Smooth muscle cell (in vitro differentiated cells): ENCODE measurements around the gene SLC43A3. TPM values are rescaled to one million over a fixed set of nuclear protein-coding genes. Genes with fewer than 3 reads are reported as not detected.

Experiments
- DNase-seq: peaks from one replicate; lab custom pipeline; 2025; ENCODE audit not compliant: unreplicated experiment; lab: John Stamatoyannopoulos, UW
- H2AFZ ChIP-seq: fragments of 200-600 bp; sonication (generic); 2 replicates; pipeline ENCODE4 v1.6.0; 2016; ENCODE audit warnings: antibody characterized with exemption, low read depth, mild to moderate bottlenecking
- H3F3A ChIP-seq: fragments of 200-600 bp; sonication (generic); 2 replicates; pipeline ENCODE4 v1.6.0; 2017; ENCODE audit warnings: antibody characterized with exemption, low read depth
- H3K27ac ChIP-seq: fragments of 200-600 bp; sonication (generic); 2 replicates; pipeline ENCODE4 v1.5.1; 2016; ENCODE audit warnings: low read depth, mild to moderate bottlenecking
- H3K27me3 ChIP-seq: fragments of 200-600 bp; sonication (generic); 2 replicates; pipeline ENCODE4 v1.6.1; 2016; ENCODE audit warnings: low read depth, mild to moderate bottlenecking
- H3K36me3 ChIP-seq: fragments of 200-600 bp; sonication (generic); 2 replicates; pipeline ENCODE4 v1.5.1; 2016; ENCODE audit warnings: low read depth
- H3K4me1 ChIP-seq: fragments of 200-600 bp; sonication (generic); 2 replicates; pipeline ENCODE4 v1.5.1; 2016; ENCODE audit warnings: low read depth
- H3K4me2 ChIP-seq: fragments of 200-600 bp; sonication (generic); 2 replicates; pipeline ENCODE4 v1.6.0; 2016; ENCODE audit warnings: mild to moderate bottlenecking
- H3K4me3 ChIP-seq: fragments of 200-600 bp; sonication (generic); 2 replicates; pipeline ENCODE4 v1.5.1; 2016; ENCODE audit warnings: mild to moderate bottlenecking
- H3K79me2 ChIP-seq: fragments of 200-600 bp; sonication (generic); 2 replicates; pipeline ENCODE4 v1.6.0; 2016; ENCODE audit warnings: low read depth, mild to moderate bottlenecking
- H3K9ac ChIP-seq: fragments of 200-600 bp; sonication (generic); 2 replicates; pipeline ENCODE4 v1.6.0; 2016; ENCODE audit warnings: low read depth
- H3K9me3 ChIP-seq: fragments of 200-600 bp; sonication (generic); replicated peaks from 2 replicates; pipeline ENCODE4 v1.5.1; 2016; ENCODE audit warnings: low read depth
- H4K20me1 ChIP-seq: fragments of 200-600 bp; sonication (generic); 2 replicates; pipeline ENCODE4 v1.6.0; 2016; ENCODE audit warnings: low read depth
- CTCF ChIP-seq: fragments of 200-600 bp; sonication (generic); IDR thresholded peaks from 2 replicates; pipeline ENCODE4 v1.5.1; 2017; ENCODE audit warnings: borderline replicate concordance, mild to moderate bottlenecking, antibody characterized with exemption; ENCODE audit not compliant: insufficient read depth, poor library complexity, severe bottlenecking
- WGBS: methylation state at CpG from one replicate; pipeline ENCODE4 v1.1.7; 2016; ENCODE audit warnings: low lambda C conversion rate; 5-methylcytosine and 5-hydroxymethylcytosine counted together
- polyA plus RNA-seq: library from polyadenylated mRNA; unstranded; fragments of >200 nt; fragmentation: Nextera tagmentation; extraction: Ambion mirVana; gene quantifications from 2 replicates; pipeline ENCODE4 v1.2.1, GENCODE V29; 2016
- total RNA-seq: library from RNA; depleted of rRNA; stranded (reverse); fragments of >200 nt; gene quantifications from 2 replicates; pipeline ENCODE4 v1.2.3, GENCODE V29; 2014

SLC43A3 gene
- total and polyA plus RNA-seq, 2 experiments from 2014 or later = 9.3 to 12.8 TPM

- no peak overlapping the region for H2AFZ ChIP-seq
- TF ChIP-seq CTCF = no peak
- no peaks in the 10 kb centered on the region for H3K9me3 ChIP-seq
- no peaks in the 10 kb centered on the region for H3K4me1 ChIP-seq
- no peak overlapping the region for H3K4me3 ChIP-seq
- peaks cover 33% of the 10 kb centered on the region for H3K27me3 ChIP-seq
- no peak overlapping the region for H3K9ac ChIP-seq
- H3K4me2 ChIP-seq = no peak overlapping the region
- no peaks in the 10 kb centered on the region for H3F3A ChIP-seq
- H3K79me2 ChIP-seq = no peaks in the 10 kb centered on the region
- DNase-seq = no peak
- no peaks in the 10 kb centered on the region for H3K36me3 ChIP-seq
- no peaks in the 10 kb centered on the region for H4K20me1 ChIP-seq
- WGBS = 83% methylated on average over 16 of the region's 16 CpGs
- no peak overlapping the region for H3K27ac ChIP-seq
Measured at GRCh38 chr11:57387289-57388030, 39.5 kb downstream of the SLC43A3 start.

GRCh38 chr11:57386178-57386940 is 40.6 kb downstream of the SLC43A3 start:
- Histone ChIP-seq H3K4me2 (no peak overlapping the region), H3K9ac (no peak overlapping the region), H3K4me3 (no peak overlapping the region), H3F3A (no peaks in the 10 kb centered on the region), H3K9me3 (no peaks in the 10 kb centered on the region), H3K27ac (no peak overlapping the region), H2AFZ (no peak overlapping the region), H3K36me3 (no peaks in the 10 kb centered on the region), H4K20me1 (no peaks in the 10 kb centered on the region), H3K27me3 (peaks cover 33% of the 10 kb centered on the region), H3K79me2 (no peaks in the 10 kb centered on the region), H3K4me1 (no peaks in the 10 kb centered on the region)
- no peak for TF ChIP-seq CTCF
- DNase-seq = no peak
- WGBS = 84% methylated on average over 5 of the region's 5 CpGs

- 67% methylated on average over 2 of the region's 2 CpGs for WGBS
- no peaks in the 10 kb centered on the region for H3K79me2 ChIP-seq
- no peak within 1 kb of the TSS for H2AFZ ChIP-seq
Measured at GRCh38 chr11:57380975-57381374, 45.9 kb downstream of the SLC43A3 start, which contains the start of gene PRG3. Gene PRG3, minus strand, starts transcription at chr11:57381150. Its CDS starts 442 bp downstream, at chr11:57380708.

More at GRCh38 chr11:57380975-57381374, 45.9 kb downstream of the SLC43A3 start, which contains the start of gene PRG3:
- DNase-seq = no peak
- no peak within 1 kb of the TSS for H3K4me2 ChIP-seq
- H4K20me1 ChIP-seq = no peaks in the 10 kb centered on the region
- H3K4me3 ChIP-seq = no peak within 1 kb of the TSS
- peaks cover 6% of the 10 kb centered on the region for H3F3A ChIP-seq
- no peak within 1 kb of the TSS for H3K9ac ChIP-seq
- no peak for TF ChIP-seq CTCF
- no peaks in the 10 kb centered on the region for H3K9me3 ChIP-seq
- H3K27me3 ChIP-seq = peaks cover 14% of the 10 kb centered on the region
- no peaks in the 10 kb centered on the region for H3K36me3 ChIP-seq
- H3K27ac ChIP-seq = no peak within 1 kb of the TSS
- H3K4me1 ChIP-seq = no peaks in the 10 kb centered on the region
